GM08714 (cell line): Measurements from ENCODE around the gene PRM1.
A peak's percentile ranks its signal among the peaks of the same experiment; 100 is the strongest.

Experiments
- H3K4me3 ChIP-seq: fragments of 200-500 bp; sonication (Bioruptor generic); 2 replicates; pipeline ENCODE4 v1.5.1; 2014; ENCODE audit warnings: mild to moderate bottlenecking, low read length, inconsistent platforms
- ZNF274 ChIP-seq: IDR thresholded peaks from 2 replicates; pipeline ENCODE4 v1.6.1; 2012; ENCODE audit warnings: mild to moderate bottlenecking, low read depth, low read length

The PRM1 gene

DNA sequence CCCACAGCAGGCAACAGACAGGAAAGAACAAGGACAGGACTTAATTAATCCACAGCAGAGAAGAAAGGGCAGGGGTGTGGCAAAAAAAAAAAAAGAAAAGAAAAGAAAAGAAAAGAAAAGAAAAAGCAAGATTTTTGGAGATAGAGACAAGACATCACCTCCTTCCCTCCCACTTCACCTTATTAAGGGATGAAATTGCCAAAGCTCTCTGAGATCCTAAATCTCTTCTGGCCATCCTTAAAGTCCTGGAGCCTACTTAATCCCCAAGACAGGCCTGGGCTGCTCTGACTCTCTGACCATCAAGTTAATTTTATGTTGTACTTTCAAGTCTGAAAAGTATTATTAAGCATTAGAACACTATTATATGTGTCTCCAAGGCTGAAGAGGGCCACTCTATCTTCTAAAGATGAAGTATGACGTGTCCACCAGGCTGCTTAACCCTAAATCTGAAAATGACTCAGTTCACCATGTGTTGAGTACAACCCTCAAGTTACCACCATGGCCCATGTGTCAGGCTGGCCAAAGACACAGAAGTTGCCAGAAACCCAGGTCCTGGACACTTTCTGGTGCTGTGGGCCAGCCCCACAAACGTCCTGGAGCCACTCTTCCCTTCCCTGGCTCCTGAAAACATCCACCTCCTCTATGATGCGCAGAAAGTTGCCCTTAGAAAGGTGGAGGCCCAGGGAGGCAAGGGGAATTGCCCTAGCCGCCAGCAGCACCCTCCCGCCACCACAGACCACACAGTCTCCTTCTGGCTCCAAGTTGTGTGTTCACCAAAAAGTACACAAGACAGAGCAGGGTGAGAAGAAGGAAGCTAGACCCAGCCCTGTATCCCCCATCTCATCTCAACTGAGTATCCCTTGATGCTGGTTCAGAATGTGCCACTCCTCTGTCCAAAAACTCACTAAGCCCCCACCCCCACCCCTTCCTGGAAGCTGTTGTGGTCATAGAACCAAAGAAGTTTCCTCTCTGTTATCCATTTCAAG lies 27.8 kb downstream of the PRM1 start:
- H3K4me3 ChIP-seq, result peak overlapping the region; percentile 90
- TF ChIP-seq ZNF274, result no peak

DNA sequence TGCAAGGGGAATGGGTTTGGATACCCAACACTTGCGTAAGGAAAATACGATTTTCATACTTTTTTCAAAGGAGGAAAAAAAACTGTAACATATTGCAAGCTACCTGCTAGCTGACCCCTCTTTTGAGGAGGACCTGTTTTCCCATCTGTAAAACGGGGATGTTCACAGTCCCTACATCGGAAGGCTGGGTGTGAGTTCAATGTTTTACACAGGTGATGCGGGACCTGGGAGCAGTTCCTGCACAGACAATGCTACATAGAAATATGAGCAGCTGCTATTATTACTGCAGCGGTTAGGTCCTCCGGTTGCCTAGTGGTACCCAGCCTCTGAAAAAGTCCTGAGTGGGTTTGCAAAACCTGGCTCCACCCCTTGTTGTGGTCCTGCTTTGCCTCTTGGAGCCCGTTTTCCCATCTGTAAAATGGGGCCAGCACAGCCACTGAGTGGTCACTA lies 28.6 kb downstream of the PRM1 start:
- H3K4me3 ChIP-seq, result peak overlapping the region; percentile 90; the same call in 1 of the 2 replicates

DNA sequence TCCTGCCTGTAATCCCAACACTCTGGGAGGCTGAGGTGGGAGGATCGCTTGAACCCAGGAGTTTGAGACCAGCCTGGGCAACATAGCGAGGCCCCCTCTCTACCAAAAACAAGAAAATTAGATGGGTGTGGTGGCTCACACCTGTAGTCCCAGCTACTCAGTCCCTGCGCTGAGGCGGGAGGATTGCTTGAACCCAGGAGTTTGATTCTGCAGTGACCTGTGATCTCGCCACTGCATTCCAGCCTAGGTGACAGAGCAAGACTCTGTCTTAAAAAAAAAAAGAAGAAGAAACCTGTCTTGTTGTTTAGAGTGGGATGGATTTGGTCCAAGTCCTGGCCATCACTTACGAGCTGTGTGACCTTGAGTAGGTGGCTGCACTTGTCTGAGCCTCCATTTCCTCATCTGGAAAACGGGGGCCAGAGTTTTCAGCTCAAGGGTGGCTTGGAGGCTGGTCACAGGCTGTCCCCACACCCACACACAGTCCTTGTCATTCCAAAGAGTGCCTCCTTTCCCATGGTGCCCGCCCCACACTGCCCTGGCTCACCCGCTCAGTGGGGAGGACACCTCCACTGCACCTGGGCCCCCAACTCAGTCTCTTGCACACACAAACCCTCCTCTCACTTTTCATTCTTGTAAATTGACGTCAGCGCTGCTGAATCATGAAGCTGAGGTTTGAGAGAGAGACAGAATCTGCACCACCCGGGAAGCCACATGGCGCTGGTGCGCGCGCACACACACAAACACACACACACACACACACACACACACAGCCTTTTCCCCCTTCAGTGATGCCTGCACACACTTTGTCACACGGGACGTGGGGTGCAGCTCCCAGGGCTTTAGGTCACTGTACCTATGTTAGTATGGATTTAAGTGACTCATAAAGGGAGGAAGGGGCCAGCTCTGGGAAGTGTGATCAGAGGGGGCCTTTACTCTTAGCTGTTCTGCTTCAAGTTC lies 29.3 kb downstream of the PRM1 start:
- H3K4me3 ChIP-seq, result no peak overlapping the region
- no peak for TF ChIP-seq ZNF274

More for the DNA sequence above, 28.6 kb downstream of the PRM1 start:
- no peak for TF ChIP-seq ZNF274

DNA sequence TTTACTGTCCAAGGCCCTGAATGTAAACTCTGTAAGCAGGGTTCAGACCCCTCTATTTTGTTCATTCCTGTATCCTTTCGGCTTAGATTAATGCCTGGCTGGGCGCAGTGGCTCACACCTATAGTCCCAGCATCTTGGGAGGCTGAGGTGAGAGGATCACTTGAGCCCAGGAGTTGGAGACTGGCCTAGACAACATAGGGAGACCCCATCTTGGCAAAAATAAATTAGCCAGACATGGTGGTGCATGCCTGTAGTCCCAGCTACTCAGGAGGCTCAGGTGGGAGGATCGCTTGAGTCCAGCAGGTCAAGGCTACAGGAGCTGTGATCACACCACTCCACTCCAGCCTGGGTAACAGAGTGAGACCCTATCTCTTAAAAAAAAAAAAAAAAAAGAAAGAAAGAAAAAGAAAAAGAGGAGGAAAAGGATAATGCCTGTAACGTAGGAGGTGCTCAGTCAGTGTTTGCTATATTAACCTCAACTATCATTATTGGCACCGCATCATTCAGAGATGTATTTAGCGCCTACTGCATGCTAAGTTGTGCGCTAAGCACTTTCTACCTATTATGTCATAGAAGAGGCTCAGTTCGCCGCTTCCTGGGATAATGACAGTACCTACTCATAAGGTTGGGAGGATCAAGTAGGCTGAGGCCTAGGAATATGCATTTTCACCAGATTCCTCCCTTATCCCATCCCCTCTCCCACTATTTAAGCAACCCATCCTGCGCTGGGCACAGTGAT lies 30.2 kb downstream of the PRM1 start:
- no peak for TF ChIP-seq ZNF274

DNA sequence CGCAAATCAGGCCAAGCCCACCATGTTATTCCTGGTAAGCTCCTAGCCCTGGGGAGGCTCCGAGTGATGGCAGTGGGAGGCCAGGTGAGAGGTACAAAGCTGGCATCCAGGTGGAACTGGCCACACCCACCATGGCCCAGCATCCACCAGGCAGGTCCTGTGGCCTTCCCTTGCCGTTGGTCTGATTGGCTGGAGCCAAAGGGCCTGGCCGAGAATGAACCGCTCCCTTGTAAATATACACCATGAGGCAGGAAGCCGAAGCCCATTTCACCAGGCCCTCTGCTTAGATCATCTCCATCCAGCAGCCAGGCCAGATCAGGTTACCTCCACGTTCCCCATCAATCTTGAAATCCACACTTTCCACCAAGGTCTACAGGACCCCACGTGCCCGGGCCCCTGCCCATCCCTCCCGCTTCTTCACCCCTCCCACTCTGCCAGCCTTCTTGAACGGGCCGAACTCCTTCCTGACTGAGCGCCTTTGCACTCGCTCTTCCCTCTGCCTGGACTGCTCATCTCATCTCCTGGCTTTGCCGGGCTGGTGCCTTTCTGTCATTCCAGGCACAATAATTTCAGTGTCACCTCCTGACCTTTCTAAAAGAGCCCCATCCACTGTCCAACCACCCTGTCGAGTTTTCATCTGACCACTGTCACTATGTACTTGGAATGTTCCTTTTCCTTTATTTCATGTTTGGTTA lies 30.9 kb downstream of the PRM1 start:
- no peak for TF ChIP-seq ZNF274
- no peak overlapping the region for H3K4me3 ChIP-seq

More for the DNA sequence above, 30.2 kb downstream of the PRM1 start:
- no peak overlapping the region for H3K4me3 ChIP-seq

DNA sequence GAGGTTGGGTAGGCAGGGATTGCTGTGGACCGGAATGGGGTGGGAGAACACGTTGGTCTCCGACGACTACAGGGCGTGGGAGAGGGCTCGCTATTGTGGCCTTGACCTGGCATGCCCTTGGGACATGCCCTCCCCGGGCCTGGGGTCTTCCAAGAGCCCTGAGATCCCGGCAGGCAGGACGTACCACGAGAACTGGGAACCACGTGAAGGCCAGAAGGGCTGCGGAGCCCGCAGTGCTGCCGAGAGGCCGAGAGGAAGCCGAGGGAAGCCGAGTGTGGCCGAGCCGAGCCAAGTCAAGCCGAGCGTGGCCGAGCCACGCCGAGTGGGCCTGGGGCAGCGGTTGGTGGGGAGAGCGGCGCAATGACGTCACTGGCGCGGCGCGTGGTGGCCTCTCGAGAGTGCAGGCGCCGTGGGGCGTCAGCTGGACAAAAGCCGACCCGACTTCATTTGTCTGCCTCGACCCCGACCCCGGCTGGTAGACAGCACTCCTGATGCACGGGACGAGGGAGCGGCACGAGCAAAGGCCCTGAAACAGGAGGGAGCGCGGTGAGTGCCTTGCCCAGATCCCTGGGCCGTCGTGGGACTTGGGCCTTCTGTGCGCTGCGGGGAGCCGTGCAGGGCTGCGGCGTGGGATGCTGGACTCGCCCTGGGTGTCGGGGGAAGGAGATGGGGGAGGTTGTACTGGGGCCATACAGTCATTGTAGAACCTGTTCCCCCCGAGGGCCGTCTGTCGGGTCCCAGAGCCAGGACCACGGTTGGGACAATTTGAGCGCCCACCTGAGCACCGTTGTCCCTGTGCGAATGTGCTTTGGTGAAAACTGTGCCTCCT lies 31.7 kb downstream of the PRM1 start:
- H3K4me3 ChIP-seq, result no peak overlapping the region
- no peak for TF ChIP-seq ZNF274

DNA sequence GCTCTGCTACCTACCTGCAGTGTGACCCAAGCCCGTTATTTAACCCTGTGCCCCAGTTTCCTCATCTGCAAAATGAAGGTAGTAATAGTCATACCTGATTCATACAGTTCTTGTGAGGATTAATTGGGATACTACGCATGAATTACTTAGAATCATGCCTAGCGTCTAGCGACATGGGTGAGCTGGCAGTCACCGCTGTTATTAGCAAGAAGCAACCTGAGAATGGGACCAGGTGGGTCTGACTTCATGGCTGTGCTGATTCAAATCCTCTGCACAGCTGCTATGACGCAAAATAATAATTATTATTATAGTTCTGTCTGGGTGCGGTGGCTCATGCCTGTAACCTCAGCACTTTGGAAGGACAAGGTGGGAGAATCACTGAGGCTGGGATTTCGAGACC lies 33.0 kb downstream of the PRM1 start:
- no peak overlapping the region for H3K4me3 ChIP-seq
- no peak for TF ChIP-seq ZNF274

DNA sequence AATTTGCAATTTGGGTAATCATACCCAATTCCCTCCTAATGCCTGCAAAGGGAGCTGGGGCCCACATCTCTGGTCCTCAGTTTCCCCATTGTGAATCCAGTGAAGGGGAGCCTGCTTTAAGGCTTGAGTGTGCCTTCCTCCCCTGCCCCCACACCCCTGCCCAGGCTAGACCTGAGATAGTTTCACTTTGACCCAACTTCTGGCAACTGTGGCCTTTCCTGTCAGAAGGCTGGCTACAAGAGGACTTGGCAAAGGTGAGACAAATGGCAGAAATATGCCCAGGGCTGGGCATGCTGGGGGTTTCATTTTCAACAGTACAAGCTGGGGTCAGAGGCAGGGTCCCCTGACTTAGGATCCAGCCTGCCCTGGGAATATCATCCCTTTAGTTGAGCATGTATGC lies 35.1 kb downstream of the PRM1 start:
- H3K4me3 ChIP-seq, result no peak overlapping the region
- TF ChIP-seq ZNF274, result no peak

DNA sequence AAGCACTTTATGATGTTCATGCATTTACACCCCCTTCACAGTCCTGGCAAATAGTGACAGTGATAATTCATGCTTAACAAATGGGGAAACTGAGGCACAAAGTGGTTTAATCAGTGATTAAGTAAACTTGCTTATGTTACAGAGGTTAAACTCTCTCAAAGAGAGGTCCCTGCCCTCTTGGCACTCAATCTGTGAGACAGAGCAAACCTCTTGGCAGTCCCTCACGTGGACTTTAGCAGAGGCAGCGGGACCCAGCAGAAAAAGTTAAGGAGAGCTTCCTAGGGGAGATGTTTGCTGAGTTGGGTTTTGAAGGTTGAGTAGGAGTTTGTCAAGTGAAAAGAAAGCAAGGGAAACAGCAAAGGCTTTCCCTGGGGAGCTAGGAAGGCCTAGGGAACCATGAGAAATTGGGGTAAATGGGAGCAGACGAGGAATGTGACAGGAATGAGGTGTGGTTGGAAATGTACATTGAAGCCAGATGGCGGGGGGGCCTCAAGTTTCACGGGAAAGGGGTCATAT lies 35.9 kb downstream of the PRM1 start:
- no peak overlapping the region for H3K4me3 ChIP-seq
- TF ChIP-seq ZNF274, result no peak

DNA sequence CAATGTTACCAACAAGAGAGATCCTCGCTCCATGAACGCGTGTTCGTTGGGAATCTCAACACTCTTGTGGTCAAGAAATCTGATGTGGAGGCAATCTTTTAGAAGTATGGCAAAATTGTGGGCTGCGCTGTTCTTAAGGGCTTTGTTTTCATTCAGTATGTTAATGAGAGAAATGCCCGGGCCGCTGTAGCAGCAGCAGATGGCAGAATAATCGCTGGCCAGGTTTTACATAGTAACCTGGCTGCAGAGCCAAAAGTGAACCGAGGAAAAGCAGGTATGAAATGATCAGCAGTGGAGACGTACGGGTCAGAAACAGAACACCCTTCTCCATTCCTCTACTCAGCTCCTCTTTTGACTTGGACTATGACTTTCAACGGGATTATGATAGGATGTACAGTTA lies 38.5 kb downstream of the PRM1 start:
- TF ChIP-seq ZNF274, result no peak
- H3K4me3 ChIP-seq, result no peak overlapping the region

DNA sequence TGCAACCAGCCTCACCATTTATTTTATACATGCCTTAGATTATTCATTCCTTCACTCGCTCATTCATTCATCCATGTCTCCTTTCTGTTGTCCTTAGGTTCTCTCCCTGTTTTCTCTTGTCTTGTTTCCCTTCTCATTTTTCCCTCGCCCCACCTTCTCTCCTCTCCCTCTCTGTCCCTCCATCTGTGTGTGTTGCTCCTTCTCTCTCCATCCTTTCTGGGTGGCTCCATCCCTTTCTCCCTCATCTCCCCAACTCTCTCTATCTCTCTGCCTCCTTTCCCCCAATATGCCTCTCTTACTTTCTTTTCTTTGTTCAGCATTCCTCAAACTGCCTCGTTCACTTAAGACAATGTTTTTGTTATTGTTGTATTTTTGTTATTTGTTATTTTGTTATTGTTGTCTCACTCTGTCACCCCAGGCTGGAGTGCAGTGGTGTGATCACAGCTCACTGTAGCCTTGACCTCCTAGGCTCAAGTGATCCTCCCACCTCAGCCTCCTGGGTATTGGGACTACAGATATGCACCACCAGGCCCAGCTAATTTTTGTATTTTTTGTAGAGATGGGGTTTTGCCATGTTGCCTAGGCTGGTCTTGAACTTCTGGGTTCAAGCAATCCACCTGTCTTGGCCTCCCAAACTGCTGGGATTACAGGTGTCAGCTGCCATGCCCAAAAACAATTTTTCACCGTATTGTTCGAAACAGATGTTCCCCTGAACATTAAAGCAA lies 39.5 kb downstream of the PRM1 start:
- no peak overlapping the region for H3K4me3 ChIP-seq
- TF ChIP-seq ZNF274, result no peak
